Gastroesophageal sphincter (tissue), 3 donors: ENCODE data around the gene ARHGAP42.

Source experiments
- CTCF ChIP-seq, 4 experiments: fragments of 200-600 bp in 2 of 4; fragments of 450-650 bp in 2 of 4; sonication (generic) in 1 of 4; IDR thresholded peaks; one replicate each; pipeline ENCODE4 v1.5.1; 2017 to 2019; ENCODE audit warnings: antibody characterized with exemption in 4 of 4, mild to moderate bottlenecking in 2 of 4, moderate library complexity in 2 of 4
- EP300 ChIP-seq: sonication (generic); formaldehyde crosslinking; IDR thresholded peaks from one replicate; pipeline ENCODE4 v1.6.1; 2017; ENCODE audit warnings: antibody characterized with exemption, mild to moderate bottlenecking
- POLR2A ChIP-seq, 2 donors: fragments of 450-650 bp; IDR thresholded peaks; one replicate each; pipeline ENCODE4 v1.6.1; 2017; ENCODE audit warnings: antibody characterized with exemption in 2 of 2, mild to moderate bottlenecking in 2 of 2, moderate library complexity in 1 of 2
- POLR2AphosphoS5 ChIP-seq: sonication (generic); formaldehyde crosslinking; IDR thresholded peaks from one replicate; pipeline ENCODE4 v1.6.1; 2017; ENCODE audit warnings: antibody characterized with exemption

GRCh38 chr11:100638648-100639047 lies 48.4 kb upstream of the ARHGAP42 start:
- TF ChIP-seq CTCF (IDR thresholded peaks at IDR 0.05) (no peak), POLR2A (IDR thresholded peaks at IDR 0.05) (no peak), EP300 (no peak), POLR2AphosphoS5 (no peak)
